ENCODE data around the gene NRAS.

Gene NRAS

DNA sequence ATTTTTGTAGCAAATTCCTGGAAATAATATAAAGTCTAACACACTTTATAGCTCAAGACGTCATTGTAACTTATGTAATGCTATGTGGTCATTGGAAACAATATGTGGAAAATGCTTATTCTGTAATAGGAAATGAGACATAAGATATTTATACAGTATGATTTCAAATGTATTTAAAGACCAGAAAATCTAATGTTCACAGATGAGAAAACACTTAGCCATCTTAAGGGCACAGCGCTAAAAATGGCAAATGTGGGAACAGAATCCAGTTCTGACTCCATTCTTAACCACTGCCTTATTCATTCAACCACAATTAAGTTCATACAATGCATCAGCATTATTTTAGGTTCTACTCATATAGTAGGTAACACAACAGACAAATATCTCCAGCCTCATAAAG is 28.7 kb upstream of the NRAS start:
- Mint-ChIP-seq H3K27me3 (no peaks in the 10 kb centered on the region), H3K36me3 (peaks cover 27% of the 10 kb centered on the region), H3K27ac (peak overlapping the region; percentile 26), H3K4me3 (no peak overlapping the region), H3K9me3 (no peaks in the 10 kb centered on the region), H3K4me1 (peaks cover 32% of the 10 kb centered on the region)
- no peak for ATAC-seq (ENCODE audit: low read depth)
- DNase-seq (ENCODE audit: low spot score in 2 of 2) = no peak

GRCh38 chr1:114741963-114742746 is 25.6 kb upstream of the NRAS start:
- Mint-ChIP-seq H3K9me3 (no peaks in the 10 kb centered on the region), H3K4me3 (no peak overlapping the region), H3K36me3 (peaks cover 20% of the 10 kb centered on the region), H3K27ac (peak overlapping the region; percentile 51), H3K4me1 (peaks cover 14% of the 10 kb centered on the region), H3K27me3 (no peaks in the 10 kb centered on the region)
- DNase-seq (ENCODE audit: low spot score in 2 of 2) = no peak
- ATAC-seq (ENCODE audit: low read depth) = no peak

DNA sequence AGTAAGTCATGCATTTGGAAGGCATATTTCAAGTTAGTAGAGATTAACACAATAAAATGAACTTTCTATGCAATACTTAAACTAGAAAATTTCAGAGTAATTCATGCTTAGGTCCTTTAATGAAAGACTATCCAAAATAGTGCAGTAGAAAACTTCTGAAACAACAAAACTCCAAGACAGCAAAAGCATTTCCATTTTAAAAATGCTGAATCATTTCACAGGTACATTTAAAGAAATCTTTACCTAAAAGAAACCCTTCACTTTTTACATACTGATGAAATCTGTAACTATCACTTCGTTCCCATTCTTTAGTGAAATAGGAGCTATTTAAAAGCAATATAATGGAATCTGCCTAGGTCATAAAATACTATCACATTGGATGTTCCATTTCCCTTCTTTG is 23.8 kb upstream of the NRAS start:
- no peak overlapping the region for H3K27ac Mint-ChIP-seq
- DNase-seq (ENCODE audit: low spot score in 2 of 2) = no peak
- no peaks in the 10 kb centered on the region for H3K27me3 Mint-ChIP-seq
- H3K36me3 Mint-ChIP-seq = peaks cover 28% of the 10 kb centered on the region
- ATAC-seq (ENCODE audit: low read depth) = no peak
- H3K9me3 Mint-ChIP-seq = no peaks in the 10 kb centered on the region
- no peak overlapping the region for H3K4me3 Mint-ChIP-seq
- peaks cover 14% of the 10 kb centered on the region for H3K4me1 Mint-ChIP-seq

DNA sequence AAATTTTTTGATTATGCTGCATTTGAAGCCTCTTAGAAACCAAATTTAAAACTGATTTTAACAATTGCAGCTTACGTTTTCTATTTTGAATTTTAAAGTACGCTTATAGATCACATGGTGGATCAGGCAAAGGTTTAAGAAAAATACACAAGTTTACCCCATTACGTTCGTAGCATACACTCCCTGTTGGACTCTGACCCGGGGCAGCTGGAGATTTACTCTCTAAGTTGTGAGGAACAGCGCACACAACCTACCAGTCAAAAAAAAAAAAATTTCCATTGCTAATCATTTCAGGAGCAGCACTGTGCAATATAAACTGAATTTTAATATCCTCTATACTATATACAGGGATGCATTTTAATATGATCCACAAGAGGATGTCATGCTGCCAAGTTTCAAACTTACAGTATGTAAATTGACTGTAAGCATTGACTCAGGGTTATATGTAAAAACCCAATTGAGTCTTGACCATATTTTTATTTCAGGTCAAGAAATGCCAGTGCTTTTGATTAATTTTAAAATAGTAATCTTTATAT is 20.8 kb upstream of the NRAS start:
- DNase-seq (ENCODE audit: low spot score in 2 of 2) (no peak), ATAC-seq (ENCODE audit: low read depth) (no peak)
- no peaks in the 10 kb centered on the region for H3K27me3 Mint-ChIP-seq
- no peaks in the 10 kb centered on the region for H3K9me3 Mint-ChIP-seq
- H3K36me3 Mint-ChIP-seq = peaks cover 32% of the 10 kb centered on the region
- no peak overlapping the region for H3K4me3 Mint-ChIP-seq
- H3K4me1 Mint-ChIP-seq = peaks cover 8% of the 10 kb centered on the region
- no peak overlapping the region for H3K27ac Mint-ChIP-seq

DNA sequence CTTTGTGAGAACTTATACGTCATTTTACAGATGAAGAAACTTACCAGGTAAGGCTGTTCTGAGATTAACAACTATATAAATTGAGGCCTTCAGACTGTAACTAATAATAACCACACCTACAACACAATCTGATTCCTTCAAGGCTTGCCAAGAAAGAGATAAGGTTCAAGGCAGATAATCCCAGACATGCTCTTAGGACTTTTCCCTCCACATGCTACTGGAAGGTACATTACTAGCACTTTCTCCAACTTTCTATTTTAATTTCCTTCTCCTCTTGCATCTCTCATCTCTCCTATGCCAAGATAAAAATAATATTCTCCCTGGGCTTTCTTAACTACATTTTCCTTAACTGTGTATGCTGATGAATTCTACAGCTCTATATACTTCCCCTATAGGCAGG is 18.9 kb upstream of the NRAS start:
- Mint-ChIP-seq H3K27ac (peak overlapping the region; percentile 76), H3K9me3 (no peaks in the 10 kb centered on the region), H3K36me3 (peaks cover 34% of the 10 kb centered on the region), H3K4me3 (no peak overlapping the region), H3K4me1 (peaks cover 4% of the 10 kb centered on the region), H3K27me3 (no peaks in the 10 kb centered on the region)
- ATAC-seq (ENCODE audit: low read depth) = no peak
- DNase-seq (ENCODE audit: low spot score in 2 of 2) = no peak

DNA sequence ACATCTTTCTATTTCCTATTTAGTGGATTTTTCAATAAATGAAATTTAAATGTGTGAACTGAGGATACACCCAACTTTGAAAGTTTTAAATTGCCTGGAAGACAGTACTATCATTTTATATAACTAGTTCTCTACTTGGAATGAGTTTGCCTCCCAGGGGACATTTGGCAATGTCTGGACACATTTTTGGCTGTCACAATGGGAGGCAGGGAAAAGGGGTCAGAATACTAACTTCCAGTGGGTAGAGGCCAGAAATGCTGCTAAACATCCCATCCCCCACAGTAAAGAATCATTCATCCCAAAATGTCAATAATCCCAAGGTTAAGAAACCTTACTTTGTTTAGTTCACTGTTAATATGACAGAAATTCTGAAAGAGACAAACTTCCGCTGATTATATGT is 13.2 kb upstream of the NRAS start:
- no peaks in the 10 kb centered on the region for H3K27me3 Mint-ChIP-seq
- H3K27ac Mint-ChIP-seq = no peak overlapping the region
- peaks cover 36% of the 10 kb centered on the region for H3K36me3 Mint-ChIP-seq
- H3K9me3 Mint-ChIP-seq = no peaks in the 10 kb centered on the region
- ATAC-seq (ENCODE audit: low read depth) (no peak), DNase-seq (ENCODE audit: low spot score in 2 of 2) (no peak)
- no peak overlapping the region for H3K4me3 Mint-ChIP-seq
- no peaks in the 10 kb centered on the region for H3K4me1 Mint-ChIP-seq

- no peaks in the 10 kb centered on the region for H3K4me1 Mint-ChIP-seq
- peaks cover 39% of the 10 kb centered on the region for H3K36me3 Mint-ChIP-seq
- H3K27me3 Mint-ChIP-seq = no peaks in the 10 kb centered on the region
- H3K27ac Mint-ChIP-seq = peak overlapping the region; percentile 50
- H3K9me3 Mint-ChIP-seq = no peaks in the 10 kb centered on the region
- ATAC-seq (ENCODE audit: low read depth) (no peak), DNase-seq (ENCODE audit: low spot score in 2 of 2) (no peak)
- no peak overlapping the region for H3K4me3 Mint-ChIP-seq
Observed at GRCh38 chr1:114728553-114728952, 12.0 kb upstream of the NRAS start.

DNA sequence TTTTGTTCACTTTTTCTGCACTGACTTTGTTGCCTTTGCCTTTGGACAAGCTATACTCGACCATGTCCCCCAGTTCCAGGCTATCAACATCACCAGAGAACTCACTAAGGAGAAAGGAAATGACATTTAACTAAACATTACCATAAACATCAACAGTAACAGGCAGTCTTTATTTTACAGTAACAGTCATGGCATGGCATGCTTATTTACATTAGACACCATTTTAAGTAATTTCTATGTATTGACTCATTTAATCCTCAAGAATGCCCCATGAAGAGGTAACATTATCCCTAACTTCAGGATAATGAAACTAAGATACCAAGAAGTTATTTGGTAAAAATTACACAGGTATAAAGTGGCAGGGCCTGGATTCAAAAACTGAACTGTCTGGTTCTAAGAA is 8.7 kb upstream of the NRAS start:
- no peaks in the 10 kb centered on the region for H3K9me3 Mint-ChIP-seq
- H3K27ac Mint-ChIP-seq = peak overlapping the region; percentile 73
- H3K27me3 Mint-ChIP-seq = no peaks in the 10 kb centered on the region
- H3K4me3 Mint-ChIP-seq = no peak overlapping the region
- peaks cover 40% of the 10 kb centered on the region for H3K36me3 Mint-ChIP-seq
- ATAC-seq (ENCODE audit: low read depth) (no peak), DNase-seq (ENCODE audit: low spot score in 2 of 2) (no peak)
- no peaks in the 10 kb centered on the region for H3K4me1 Mint-ChIP-seq

DNA sequence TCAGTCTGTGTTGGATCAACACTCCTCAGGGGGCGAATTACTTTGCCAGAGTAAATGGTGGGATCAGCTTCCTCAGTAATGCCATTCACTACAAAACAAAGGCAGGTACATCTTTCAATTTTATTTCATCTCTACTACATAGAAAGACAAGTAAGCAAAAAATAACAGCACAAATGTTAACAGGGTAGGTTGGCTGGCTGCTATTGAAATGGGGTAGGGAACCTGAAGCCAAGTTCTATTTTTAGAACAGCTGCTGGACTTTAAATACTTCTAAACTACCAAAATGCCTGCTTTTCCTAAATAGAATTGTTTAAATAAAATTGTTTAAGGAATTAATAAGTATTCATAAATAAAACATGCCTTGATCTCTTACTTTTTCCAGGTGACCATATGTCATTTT is 7.3 kb upstream of the NRAS start:
- no peak overlapping the region for H3K4me3 Mint-ChIP-seq
- H3K9me3 Mint-ChIP-seq = no peaks in the 10 kb centered on the region
- DNase-seq (ENCODE audit: low spot score in 2 of 2) (no peak), ATAC-seq (ENCODE audit: low read depth) (no peak)
- H3K27ac Mint-ChIP-seq = peak overlapping the region; percentile 64
- no peaks in the 10 kb centered on the region for H3K4me1 Mint-ChIP-seq
- no peaks in the 10 kb centered on the region for H3K27me3 Mint-ChIP-seq
- peaks cover 46% of the 10 kb centered on the region for H3K36me3 Mint-ChIP-seq

- Mint-ChIP-seq H3K9me3 (no peaks in the 10 kb centered on the region), H3K4me3 (no peak overlapping the region), H3K36me3 (peaks cover 47% of the 10 kb centered on the region), H3K27ac (peak overlapping the region; percentile 64), H3K27me3 (no peaks in the 10 kb centered on the region), H3K4me1 (no peaks in the 10 kb centered on the region)
- ATAC-seq (ENCODE audit: low read depth) (no peak), DNase-seq (ENCODE audit: low spot score in 2 of 2) (no peak)
Observed at GRCh38 chr1:114723457-114723856, 6.9 kb upstream of the NRAS start.

- DNase-seq (ENCODE audit: low spot score in 2 of 2) (no peak), ATAC-seq (ENCODE audit: low read depth) (no peak)
- no peaks in the 10 kb centered on the region for H3K27me3 Mint-ChIP-seq
- peak overlapping the region; percentile 67 for H3K27ac Mint-ChIP-seq
- H3K4me1 Mint-ChIP-seq = peaks cover 6% of the 10 kb centered on the region
- peaks cover 41% of the 10 kb centered on the region for H3K36me3 Mint-ChIP-seq
- H3K4me3 Mint-ChIP-seq = no peak overlapping the region
- H3K9me3 Mint-ChIP-seq = no peaks in the 10 kb centered on the region
Observed at GRCh38 chr1:114720492-114720891, 3.9 kb upstream of the NRAS start.

DNA sequence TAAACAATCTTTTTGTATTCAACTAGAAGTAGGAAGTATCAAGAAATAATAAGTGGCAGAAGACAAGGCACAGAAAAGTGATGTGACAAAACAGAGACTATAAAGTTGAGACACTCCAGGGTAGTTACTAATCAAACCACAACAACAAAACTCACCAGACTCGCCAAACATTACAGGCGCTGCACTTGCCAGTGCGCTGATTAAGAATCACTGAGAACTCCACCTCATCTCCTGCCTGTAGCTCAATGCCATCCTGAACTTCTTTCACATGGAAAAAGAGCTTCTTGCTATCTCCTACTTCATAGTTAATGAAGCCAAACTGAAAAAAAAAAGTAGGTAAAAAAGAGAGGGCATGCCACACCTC is 2.8 kb upstream of the NRAS start:
- Mint-ChIP-seq H3K4me3 (no peak overlapping the region), H3K4me1 (peaks cover 6% of the 10 kb centered on the region), H3K27me3 (no peaks in the 10 kb centered on the region), H3K9me3 (no peaks in the 10 kb centered on the region), H3K36me3 (peaks cover 35% of the 10 kb centered on the region), H3K27ac (peak overlapping the region; percentile 65)
- DNase-seq (ENCODE audit: low spot score in 2 of 2) (no peak), ATAC-seq (ENCODE audit: low read depth) (no peak)

- DNase-seq (ENCODE audit: low spot score in 2 of 2) (no peak), ATAC-seq (ENCODE audit: low read depth) (no peak)
- peak overlapping the region; percentile 65 for H3K27ac Mint-ChIP-seq
- peaks cover 33% of the 10 kb centered on the region for H3K36me3 Mint-ChIP-seq
- no peaks in the 10 kb centered on the region for H3K9me3 Mint-ChIP-seq
- H3K4me1 Mint-ChIP-seq = peaks cover 6% of the 10 kb centered on the region
- H3K27me3 Mint-ChIP-seq = no peaks in the 10 kb centered on the region
- no peak overlapping the region for H3K4me3 Mint-ChIP-seq
Observed at GRCh38 chr1:114718661-114719423, 2.3 kb upstream of the NRAS start.

GRCh38 chr1:114715952-114716303 is 643 bp downstream of the NRAS start:
- ATAC-seq (ENCODE audit: low read depth) (no peak), DNase-seq (ENCODE audit: low spot score in 2 of 2) (no peak)
- peaks cover 29% of the 10 kb centered on the region for H3K36me3 Mint-ChIP-seq
- H3K9me3 Mint-ChIP-seq = no peaks in the 10 kb centered on the region
- no peaks in the 10 kb centered on the region for H3K27me3 Mint-ChIP-seq
- H3K27ac Mint-ChIP-seq = peak overlapping the region; percentile 100
- H3K4me1 Mint-ChIP-seq = peaks cover 11% of the 10 kb centered on the region
- H3K4me3 Mint-ChIP-seq = peak overlapping the region; percentile 98
